Measurements from ENCODE around the gene SDR9C7. TPM values are rescaled to one million over a fixed set of nuclear protein-coding genes. Genes with fewer than 3 reads are reported as not detected.

SDR9C7 gene
- total RNA-seq, 4 donors from 2014 or later: 6.2 to 75.6 (median 51.1) TPM

DNA sequence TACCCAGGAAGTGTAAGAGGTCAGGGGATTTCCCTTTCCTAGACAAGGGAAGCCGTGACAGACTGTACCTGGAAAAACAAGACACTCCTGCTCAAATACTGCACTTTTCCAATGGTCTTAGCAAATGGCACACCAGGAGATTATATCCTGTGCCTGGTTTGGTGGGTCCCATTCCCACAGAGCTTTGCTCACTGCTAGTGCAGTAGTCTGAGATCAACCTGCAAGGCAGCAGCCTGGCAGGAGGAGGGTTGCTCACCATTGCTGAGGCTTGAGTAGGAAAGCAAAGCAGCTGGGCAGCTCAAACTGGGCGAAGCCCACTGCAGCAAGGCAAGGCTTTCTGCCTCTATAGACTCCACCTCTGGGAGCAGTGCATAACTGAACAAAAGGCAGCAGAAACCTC, 24.2 kb upstream of the SDR9C7 start:
- WGBS: 80% methylated on average over 1 of the region's 2 CpGs
- TF ChIP-seq EP300 (IDR thresholded peaks at IDR 0.05): no peak
- TF ChIP-seq POLR2A (IDR thresholded peaks at IDR 0.05): no peak
- TF ChIP-seq, protein P1, sequence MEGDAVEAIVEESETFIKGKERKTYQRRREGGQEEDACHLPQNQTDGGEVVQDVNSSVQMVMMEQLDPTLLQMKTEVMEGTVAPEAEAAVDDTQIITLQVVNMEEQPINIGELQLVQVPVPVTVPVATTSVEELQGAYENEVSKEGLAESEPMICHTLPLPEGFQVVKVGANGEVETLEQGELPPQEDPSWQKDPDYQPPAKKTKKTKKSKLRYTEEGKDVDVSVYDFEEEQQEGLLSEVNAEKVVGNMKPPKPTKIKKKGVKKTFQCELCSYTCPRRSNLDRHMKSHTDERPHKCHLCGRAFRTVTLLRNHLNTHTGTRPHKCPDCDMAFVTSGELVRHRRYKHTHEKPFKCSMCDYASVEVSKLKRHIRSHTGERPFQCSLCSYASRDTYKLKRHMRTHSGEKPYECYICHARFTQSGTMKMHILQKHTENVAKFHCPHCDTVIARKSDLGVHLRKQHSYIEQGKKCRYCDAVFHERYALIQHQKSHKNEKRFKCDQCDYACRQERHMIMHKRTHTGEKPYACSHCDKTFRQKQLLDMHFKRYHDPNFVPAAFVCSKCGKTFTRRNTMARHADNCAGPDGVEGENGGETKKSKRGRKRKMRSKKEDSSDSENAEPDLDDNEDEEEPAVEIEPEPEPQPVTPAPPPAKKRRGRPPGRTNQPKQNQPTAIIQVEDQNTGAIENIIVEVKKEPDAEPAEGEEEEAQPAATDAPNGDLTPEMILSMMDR (IDR thresholded peaks at IDR 0.05): no peak
- TF ChIP-seq POLR2AphosphoS5 (IDR thresholded peaks at IDR 0.05): no peak
- no peak overlapping the region for H3K27ac ChIP-seq
- DNase-seq (ENCODE audit: low spot score in 2 of 2): no peak
- no peaks in the 10 kb centered on the region for H3K27me3 ChIP-seq
- no peak overlapping the region for H3K4me3 ChIP-seq
- peaks cover 6% of the 10 kb centered on the region for H3K9me3 ChIP-seq
- H3K36me3 ChIP-seq: no peaks in the 10 kb centered on the region
- H3K4me1 ChIP-seq: peaks cover 11% of the 10 kb centered on the region

DNA sequence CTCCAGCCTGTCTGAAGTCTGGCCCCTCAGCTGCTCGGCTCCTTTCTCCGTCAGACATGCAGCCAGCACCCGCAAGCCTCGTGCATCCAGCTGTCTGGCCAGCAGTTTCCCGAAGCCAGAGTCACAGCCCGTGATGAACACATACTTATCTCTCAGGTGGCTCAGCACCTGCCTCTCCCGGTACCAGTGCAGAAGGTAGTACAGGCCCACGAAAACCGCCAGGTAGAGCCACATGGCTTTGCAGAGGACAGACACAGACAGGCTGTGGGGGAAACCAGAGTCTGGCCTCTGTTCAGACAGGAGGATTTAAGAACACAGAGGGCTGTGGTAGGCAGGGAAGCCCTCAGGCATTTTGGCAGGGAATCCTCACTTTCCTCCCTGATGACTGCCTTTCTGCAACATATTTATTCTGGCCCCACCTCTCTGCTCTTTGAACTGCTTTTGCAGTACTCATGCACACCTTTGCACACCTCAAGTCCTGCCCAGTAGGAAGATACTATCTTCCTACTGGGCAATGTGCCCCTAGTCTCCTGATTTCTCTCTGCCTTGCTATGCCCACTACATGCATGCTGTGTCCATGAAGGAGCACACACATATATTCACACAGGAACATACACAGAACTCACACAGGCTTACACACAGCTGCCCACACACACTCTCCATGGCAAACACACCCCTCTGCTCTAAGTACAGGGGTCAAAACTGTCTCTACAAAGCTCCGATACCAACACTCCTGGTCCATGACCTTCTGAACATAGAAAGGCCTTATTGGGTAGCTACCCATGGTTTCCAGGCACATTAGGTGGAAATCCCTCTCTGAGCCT, 23.2 kb upstream of the SDR9C7 start, which contains the start of gene RDH16:
TSS of gene RDH16 (minus strand) at position 380 of the 824 bp plus-strand sequence. CDS start at position 234, 146 bp downstream.
- H3K27me3 ChIP-seq: no peaks in the 10 kb centered on the region
- peaks cover 11% of the 10 kb centered on the region for H3K4me1 ChIP-seq
- H3K9me3 ChIP-seq: peaks cover 6% of the 10 kb centered on the region
- no peaks in the 10 kb centered on the region for H3K36me3 ChIP-seq
- peak in 1 of 2 donors; percentile 68 for DNase-seq (ENCODE audit: low spot score in 2 of 2)
- no peak within 1 kb of the TSS for H3K27ac ChIP-seq
- H3K4me3 ChIP-seq: no peak within 1 kb of the TSS
- 59% methylated on average over 7 of the region's 10 CpGs for WGBS
- TF ChIP-seq, protein P1 (IDR thresholded peaks at IDR 0.05): no peak
- TF ChIP-seq EP300 (IDR thresholded peaks at IDR 0.05) (no peak), POLR2A (IDR thresholded peaks at IDR 0.05) (no peak), POLR2AphosphoS5 (IDR thresholded peaks at IDR 0.05) (no peak)

DNA sequence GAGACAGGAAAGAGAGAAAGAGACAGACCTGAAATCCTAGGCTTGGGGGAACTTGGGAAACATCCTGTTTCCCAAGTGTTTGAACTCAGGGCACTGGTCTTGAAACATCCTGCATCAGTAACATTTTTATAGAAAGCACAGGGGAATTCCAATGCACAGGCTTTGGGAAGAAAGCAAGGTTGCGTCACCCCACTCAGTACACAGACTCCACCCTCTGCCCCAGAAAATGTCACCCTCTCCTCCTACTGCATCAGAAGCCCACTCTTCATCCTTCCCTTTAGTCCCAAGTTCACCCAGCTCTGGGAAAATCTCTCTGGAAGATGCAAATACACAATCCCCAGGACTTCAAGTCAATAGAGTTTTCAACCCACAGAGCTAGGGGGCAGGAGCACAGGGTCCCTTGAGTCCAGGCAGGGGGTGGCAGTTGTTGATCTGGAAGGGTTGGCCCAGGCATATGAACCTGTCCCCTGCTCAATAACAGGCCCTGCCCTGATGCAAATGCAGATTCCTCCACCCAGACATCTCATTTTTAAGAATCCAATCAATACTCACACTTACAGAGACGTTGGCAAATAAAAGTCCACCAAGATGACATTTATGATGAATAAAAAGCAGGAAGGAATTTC, 21.5 kb upstream of the SDR9C7 start:
- Histone ChIP-seq H3K27me3 (no peaks in the 10 kb centered on the region), H3K9me3 (peaks cover 6% of the 10 kb centered on the region), H3K4me3 (no peak overlapping the region), H3K4me1 (peaks cover 11% of the 10 kb centered on the region), H3K36me3 (no peaks in the 10 kb centered on the region), H3K27ac (no peak overlapping the region)
- peak in 1 of 2 donors; percentile 50 for DNase-seq (ENCODE audit: low spot score in 2 of 2)
- WGBS: 68% methylated on average over 2 of the region's 2 CpGs
- no peak for TF ChIP-seq POLR2AphosphoS5 (IDR thresholded peaks at IDR 0.05)
- TF ChIP-seq, protein P1 (IDR thresholded peaks at IDR 0.05): no peak
- TF ChIP-seq POLR2A (IDR thresholded peaks at IDR 0.05): no peak
- TF ChIP-seq EP300 (IDR thresholded peaks at IDR 0.05): no peak

DNA sequence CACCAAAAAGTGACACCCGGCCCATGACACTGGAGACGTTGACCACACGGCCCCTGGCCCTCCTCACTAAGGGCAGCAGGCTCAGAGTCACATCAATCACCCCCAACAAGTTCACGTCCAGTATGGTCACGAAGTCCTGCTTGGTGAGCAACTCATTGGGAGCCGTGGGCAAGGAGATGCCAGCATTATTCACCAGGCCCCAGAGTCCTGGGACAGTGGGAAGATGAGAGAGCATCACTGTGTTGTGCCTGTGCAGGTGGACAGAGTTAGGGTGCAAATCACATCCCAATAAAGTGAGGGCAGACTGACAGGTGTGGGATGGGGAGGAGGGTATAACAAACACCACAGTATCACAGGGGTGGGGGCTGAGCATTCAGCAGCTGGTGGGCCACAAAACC, 20.7 kb upstream of the SDR9C7 start:
- Histone ChIP-seq H3K4me3 (no peak overlapping the region), H3K27ac (no peak overlapping the region), H3K9me3 (peaks cover 6% of the 10 kb centered on the region), H3K36me3 (no peaks in the 10 kb centered on the region), H3K4me1 (peaks cover 11% of the 10 kb centered on the region), H3K27me3 (no peaks in the 10 kb centered on the region)
- TF ChIP-seq EP300 (IDR thresholded peaks at IDR 0.05): no peak
- no peak for TF ChIP-seq POLR2AphosphoS5 (IDR thresholded peaks at IDR 0.05)
- TF ChIP-seq POLR2A (IDR thresholded peaks at IDR 0.05): no peak
- TF ChIP-seq, protein P1 (IDR thresholded peaks at IDR 0.05): no peak
- 86% methylated on average over 1 of the region's 6 CpGs for WGBS
- DNase-seq (ENCODE audit: low spot score in 2 of 2): no peak
